ENCODE measurements around the gene CPTP.

The CPTP gene

GRCh38 chr1:1355416-1355815 lies 30.8 kb downstream of the CPTP start:
- Histone ChIP-seq H3K9me3 (ENCODE audit: control insufficient read depth, low read length) (no peaks in the 10 kb centered on the region), H3K4me2 (ENCODE audit: low read length, poor library complexity, severe bottlenecking) (peak overlapping the region; percentile 50), H3K27ac (ENCODE audit: low read length, poor library complexity, severe bottlenecking) (no peak overlapping the region), H3K4me3 (ENCODE audit: insufficient read depth in 1 of 2, low read depth in 1 of 2, low read length in 2 of 2) (peak overlapping the region in 1 of 2 experiments; percentile 53), H2BK120ac (ENCODE audit: low read depth, low read length) (peak overlapping the region; percentile 89), H3K36me3 (ENCODE audit: control insufficient read depth in 1 of 2, insufficient read depth in 2 of 2, low read depth in 1 of 2, low read length in 2 of 2) (peaks cover 32 to 44% of the 10 kb centered on the region in 2 experiments), H3K18ac (ENCODE audit: low read depth in 1 of 2, low read length in 2 of 2) (peak overlapping the region in 1 of 2 experiments; percentile 25), H3K4me1 (ENCODE audit: control insufficient read depth, insufficient read depth, low read depth, low read length) (peaks cover 76% of the 10 kb centered on the region), H3K79me1 (replicated peaks; ENCODE audit: low read length, poor library complexity, severe bottlenecking) (peaks cover 3% of the 10 kb centered on the region), H2BK12ac (ENCODE audit: low read length in 2 of 2) (no peak overlapping the region), H3K27me3 (ENCODE audit: control insufficient read depth in 1 of 2, insufficient read depth in 1 of 2, low read length in 2 of 2) (no peaks in the 10 kb centered on the region), H4K91ac (ENCODE audit: low read length) (no peak overlapping the region), H3K4ac (ENCODE audit: low read depth in 1 of 2, low read length in 2 of 2) (no peak overlapping the region), H2BK15ac (ENCODE audit: low read depth, poor library complexity, severe bottlenecking) (no peak overlapping the region), H2AK5ac (ENCODE audit: low read length, severe bottlenecking) (no peak overlapping the region), H3K14ac (ENCODE audit: low read length in 2 of 2) (no peak overlapping the region), H2BK5ac (ENCODE audit: low read depth, low read length, poor library complexity, severe bottlenecking) (no peak overlapping the region), H2AFZ (ENCODE audit: low read depth, low read length) (no peak overlapping the region), H4K8ac (ENCODE audit: low read length) (peak overlapping the region; percentile 39), H3K9ac (ENCODE audit: low read length) (no peak overlapping the region), H3K23ac (ENCODE audit: low read length in 2 of 2) (no peak overlapping the region)
- WGBS = 19% methylated on average over 47 of the region's 52 CpGs
- DNase-seq = peak; percentile 54

GRCh38 chr1:1356166-1356795 lies 31.7 kb downstream of the CPTP start:
- H2AK5ac ChIP-seq (ENCODE audit: low read length, severe bottlenecking) = no peak overlapping the region
- no peak overlapping the region for H2AFZ ChIP-seq (ENCODE audit: low read depth, low read length)
- H4K8ac ChIP-seq (ENCODE audit: low read length) = no peak overlapping the region
- peaks cover 83% of the 10 kb centered on the region for H3K4me1 ChIP-seq (ENCODE audit: control insufficient read depth, insufficient read depth, low read depth, low read length)
- H3K4me2 ChIP-seq (ENCODE audit: low read length, poor library complexity, severe bottlenecking) = peak overlapping the region; percentile 72
- peak overlapping the region; percentile 64 to 93 for H3K4me3 ChIP-seq (ENCODE audit: insufficient read depth in 1 of 2, low read depth in 1 of 2, low read length in 2 of 2)
- H2BK5ac ChIP-seq (ENCODE audit: low read depth, low read length, poor library complexity, severe bottlenecking) = no peak overlapping the region
- H3K9ac ChIP-seq (ENCODE audit: low read length) = peak overlapping the region; percentile 97
- H3K27ac ChIP-seq (ENCODE audit: low read length, poor library complexity, severe bottlenecking) = peak overlapping the region; percentile 15
- H2BK120ac ChIP-seq (ENCODE audit: low read depth, low read length) = peak overlapping the region; percentile 45
- H4K91ac ChIP-seq (ENCODE audit: low read length) = no peak overlapping the region
- peak overlapping the region in 1 of 2 experiments; percentile 61 for H3K18ac ChIP-seq (ENCODE audit: low read depth in 1 of 2, low read length in 2 of 2)
- peak overlapping the region in 1 of 2 experiments; percentile 70 for H3K4ac ChIP-seq (ENCODE audit: low read depth in 1 of 2, low read length in 2 of 2)
- no peak overlapping the region for H3K14ac ChIP-seq (ENCODE audit: low read length in 2 of 2)
- H3K36me3 ChIP-seq (ENCODE audit: control insufficient read depth in 1 of 2, insufficient read depth in 2 of 2, low read depth in 1 of 2, low read length in 2 of 2) = peaks cover 32 to 44% of the 10 kb centered on the region in 2 experiments
- DNase-seq = no peak
- H2BK15ac ChIP-seq (ENCODE audit: low read depth, poor library complexity, severe bottlenecking) = peak overlapping the region; percentile 75
- no peak overlapping the region for H3K23ac ChIP-seq (ENCODE audit: low read length in 2 of 2)
- 75% methylated on average over 7 of the region's 8 CpGs for WGBS
- H3K9me3 ChIP-seq (ENCODE audit: control insufficient read depth, low read length) = no peaks in the 10 kb centered on the region
- no peak overlapping the region for H2BK12ac ChIP-seq (ENCODE audit: low read length in 2 of 2)
- no peaks in the 10 kb centered on the region for H3K27me3 ChIP-seq (ENCODE audit: control insufficient read depth in 1 of 2, insufficient read depth in 1 of 2, low read length in 2 of 2)
- peaks cover 3% of the 10 kb centered on the region for H3K79me1 ChIP-seq (replicated peaks; ENCODE audit: low read length, poor library complexity, severe bottlenecking)

GRCh38 chr1:1356796-1357401 lies 32.3 kb downstream of the CPTP start:
- Histone ChIP-seq H2BK5ac (ENCODE audit: low read depth, low read length, poor library complexity, severe bottlenecking) (no peak overlapping the region), H3K14ac (ENCODE audit: low read length in 2 of 2) (no peak overlapping the region), H3K4me3 (ENCODE audit: insufficient read depth in 1 of 2, low read depth in 1 of 2, low read length in 2 of 2) (peak overlapping the region; percentile 64 to 93), H3K27me3 (ENCODE audit: control insufficient read depth in 1 of 2, insufficient read depth in 1 of 2, low read length in 2 of 2) (no peaks in the 10 kb centered on the region), H3K9ac (ENCODE audit: low read length) (peak overlapping the region; percentile 97), H2BK120ac (ENCODE audit: low read depth, low read length) (no peak overlapping the region), H3K27ac (ENCODE audit: low read length, poor library complexity, severe bottlenecking) (peak overlapping the region; percentile 98), H4K8ac (ENCODE audit: low read length) (no peak overlapping the region), H2BK15ac (ENCODE audit: low read depth, poor library complexity, severe bottlenecking) (no peak overlapping the region), H4K91ac (ENCODE audit: low read length) (peak overlapping the region; percentile 45), H2BK12ac (ENCODE audit: low read length in 2 of 2) (peak overlapping the region in 1 of 2 experiments; percentile 72), H3K79me1 (replicated peaks; ENCODE audit: low read length, poor library complexity, severe bottlenecking) (peaks cover 3% of the 10 kb centered on the region), H2AK5ac (ENCODE audit: low read length, severe bottlenecking) (peak overlapping the region; percentile 30), H3K9me3 (ENCODE audit: control insufficient read depth, low read length) (no peaks in the 10 kb centered on the region), H2AFZ (ENCODE audit: low read depth, low read length) (no peak overlapping the region), H3K18ac (ENCODE audit: low read depth in 1 of 2, low read length in 2 of 2) (peak overlapping the region in 1 of 2 experiments; percentile 61), H3K23ac (ENCODE audit: low read length in 2 of 2) (peak overlapping the region in 1 of 2 experiments; percentile 50), H3K4me2 (ENCODE audit: low read length, poor library complexity, severe bottlenecking) (peak overlapping the region; percentile 72), H3K4ac (ENCODE audit: low read depth in 1 of 2, low read length in 2 of 2) (peak overlapping the region in 1 of 2 experiments; percentile 70), H3K4me1 (ENCODE audit: control insufficient read depth, insufficient read depth, low read depth, low read length) (peaks cover 82% of the 10 kb centered on the region), H3K36me3 (ENCODE audit: control insufficient read depth in 1 of 2, insufficient read depth in 2 of 2, low read depth in 1 of 2, low read length in 2 of 2) (peaks cover 29 to 41% of the 10 kb centered on the region in 2 experiments)
- DNase-seq = peak; percentile 35
- 80% methylated on average over 26 of the region's 26 CpGs for WGBS

GRCh38 chr1:1357871-1358432 lies 33.4 kb downstream of the CPTP start:
- 37% methylated on average over 17 of the region's 18 CpGs for WGBS
- Histone ChIP-seq H2BK15ac (ENCODE audit: low read depth, poor library complexity, severe bottlenecking) (peak overlapping the region; percentile 93), H3K4me3 (ENCODE audit: insufficient read depth in 1 of 2, low read depth in 1 of 2, low read length in 2 of 2) (peak overlapping the region; percentile 64 to 93), H3K18ac (ENCODE audit: low read depth in 1 of 2, low read length in 2 of 2) (peak overlapping the region; percentile 95 to 99), H3K27me3 (ENCODE audit: control insufficient read depth in 1 of 2, insufficient read depth in 1 of 2, low read length in 2 of 2) (no peaks in the 10 kb centered on the region), H3K4ac (ENCODE audit: low read depth in 1 of 2, low read length in 2 of 2) (peak overlapping the region; percentile 7 to 92), H2BK5ac (ENCODE audit: low read depth, low read length, poor library complexity, severe bottlenecking) (peak overlapping the region; percentile 92), H3K4me2 (ENCODE audit: low read length, poor library complexity, severe bottlenecking) (peak overlapping the region; percentile 72), H4K91ac (ENCODE audit: low read length) (peak overlapping the region; percentile 87), H3K9me3 (ENCODE audit: control insufficient read depth, low read length) (no peaks in the 10 kb centered on the region), H2AFZ (ENCODE audit: low read depth, low read length) (no peak overlapping the region), H3K27ac (ENCODE audit: low read length, poor library complexity, severe bottlenecking) (peak overlapping the region; percentile 98), H2AK5ac (ENCODE audit: low read length, severe bottlenecking) (peak overlapping the region; percentile 98), H3K14ac (ENCODE audit: low read length in 2 of 2) (peak overlapping the region; percentile 73 to 80), H3K4me1 (ENCODE audit: control insufficient read depth, insufficient read depth, low read depth, low read length) (peaks cover 76% of the 10 kb centered on the region), H3K23ac (ENCODE audit: low read length in 2 of 2) (peak overlapping the region in 1 of 2 experiments; percentile 60), H2BK12ac (ENCODE audit: low read length in 2 of 2) (peak overlapping the region; percentile 27 to 67), H3K79me1 (replicated peaks; ENCODE audit: low read length, poor library complexity, severe bottlenecking) (peaks cover 3% of the 10 kb centered on the region), H2BK120ac (ENCODE audit: low read depth, low read length) (peak overlapping the region; percentile 100), H4K8ac (ENCODE audit: low read length) (peak overlapping the region; percentile 94), H3K36me3 (ENCODE audit: control insufficient read depth in 1 of 2, insufficient read depth in 2 of 2, low read depth in 1 of 2, low read length in 2 of 2) (peaks cover 18 to 31% of the 10 kb centered on the region in 2 experiments), H3K9ac (ENCODE audit: low read length) (peak overlapping the region; percentile 97)
- peak; percentile 67 for DNase-seq
